Femur (tissue), 1 donor: ENCODE measurements around the gene IL22RA1.
A peak's percentile ranks its signal among the peaks of the same experiment; 100 is the strongest.

Experiments used
- DNase-seq: peaks from one replicate; pipeline ENCODE4 v3.0.0-alpha.2; 2017

The IL22RA1 gene

GRCh38 chr1:24095140-24095859 lies 47.6 kb downstream of the IL22RA1 start:
- no peak for DNase-seq

GRCh38 chr1:24094554-24094953 lies 48.4 kb downstream of the IL22RA1 start:
- DNase-seq, result no peak

- DNase-seq, result no peak
Measured at GRCh38 chr1:24093732-24094131, 49.2 kb downstream of the IL22RA1 start.

- no peak for DNase-seq
Measured at GRCh38 chr1:24092979-24093378, 50.0 kb downstream of the IL22RA1 start.

GRCh38 chr1:24091971-24092482 lies 50.9 kb downstream of the IL22RA1 start:
- no peak for DNase-seq

GRCh38 chr1:24090736-24091135 lies 52.2 kb downstream of the IL22RA1 start:
- DNase-seq, result no peak

- DNase-seq, result no peak
Measured at GRCh38 chr1:24089743-24090555, 53.0 kb downstream of the IL22RA1 start.

- DNase-seq, result no peak
Measured at GRCh38 chr1:24089027-24089742, 53.8 kb downstream of the IL22RA1 start.

GRCh38 chr1:24086466-24086865 lies 56.5 kb downstream of the IL22RA1 start:
- no peak for DNase-seq

- no peak for DNase-seq
Measured at GRCh38 chr1:24085546-24085945, 57.4 kb downstream of the IL22RA1 start.

GRCh38 chr1:24085007-24085406 lies 57.9 kb downstream of the IL22RA1 start:
- no peak for DNase-seq

- no peak for DNase-seq
Measured at GRCh38 chr1:24084050-24084449, 58.9 kb downstream of the IL22RA1 start.

- DNase-seq, result no peak
Measured at GRCh38 chr1:24082372-24082771, 60.6 kb downstream of the IL22RA1 start.

- DNase-seq, result no peak
Measured at GRCh38 chr1:24081190-24081589, 61.8 kb downstream of the IL22RA1 start.

- no peak for DNase-seq
Measured at GRCh38 chr1:24080131-24080530, 62.8 kb downstream of the IL22RA1 start.

- no peak for DNase-seq
Measured at GRCh38 chr1:24077278-24077978, 65.5 kb downstream of the IL22RA1 start.

- peak; percentile 12 for DNase-seq
Measured at GRCh38 chr1:24075946-24076345, 67.0 kb downstream of the IL22RA1 start.

- no peak for DNase-seq
Measured at GRCh38 chr1:24075590-24075854, 67.4 kb downstream of the IL22RA1 start.

- DNase-seq, result no peak
Measured at GRCh38 chr1:24074817-24075589, 67.9 kb downstream of the IL22RA1 start.

GRCh38 chr1:24074196-24074595 lies 68.7 kb downstream of the IL22RA1 start:
- DNase-seq, result no peak

- DNase-seq, result no peak
Measured at GRCh38 chr1:24071941-24072340, 71.0 kb downstream of the IL22RA1 start.

GRCh38 chr1:24070821-24071393 lies 72.0 kb downstream of the IL22RA1 start:
- DNase-seq, result peak; percentile 80
